ENCODE results near the gene DYRK1A. TPM values are rescaled to one million over a fixed set of nuclear protein-coding genes. Genes with fewer than 3 reads are reported as not detected.

The DYRK1A gene
- polyA plus RNA-seq, 1 donor (not counting 4 experiments of a cell fraction or from before 2014, with no cell fraction given): 25.3 TPM

GRCh38 chr21:37514038-37514667, 147.6 kb downstream of the DYRK1A start:
- no peaks in the 10 kb centered on the region for H3K9me3 ChIP-seq (ENCODE audit: control insufficient read depth, low read depth, low read length)
- peaks cover 15 to 47% of the 10 kb centered on the region in 2 experiments for H3K36me3 ChIP-seq (ENCODE audit: control insufficient read depth in 2 of 2, extremely low read depth in 1 of 2, insufficient read depth in 2 of 2, low read length in 2 of 2)
- H3K79me2 ChIP-seq (ENCODE audit: control insufficient read depth, insufficient read depth, low read length): peaks cover 13% of the 10 kb centered on the region
- no peak overlapping the region for H3K4me2 ChIP-seq (ENCODE audit: control insufficient read depth, extremely low read depth, insufficient read depth, low read depth, low read length)
- no peaks in the 10 kb centered on the region for H3K27me3 ChIP-seq (ENCODE audit: control insufficient read depth, extremely low read depth, insufficient read depth, low read length)
- H3K4me1 ChIP-seq (ENCODE audit: control insufficient read depth, extremely low read depth, insufficient read depth, low read length): no peaks in the 10 kb centered on the region
- no peak overlapping the region for H3K27ac ChIP-seq (ENCODE audit: control insufficient read depth, insufficient read depth, low read length)
- no peak overlapping the region for H2AFZ ChIP-seq (ENCODE audit: control insufficient read depth, low read length)
- no peak for DNase-seq (ENCODE audit: low read depth, low spot score)
- H3K4me3 ChIP-seq (ENCODE audit: control insufficient read depth in 2 of 3, extremely low read depth in 1 of 3, insufficient read depth in 2 of 3, low read depth in 1 of 3, low read length in 3 of 3): no peak overlapping the region
- FAIRE-seq: no peak
- dilution Hi-C loops (cut with MboI; ENCODE audit: extremely low pct_ligation_motif_present, low sequenced_read_pairs): no loop called here
- H3K9ac ChIP-seq (ENCODE audit: control insufficient read depth, extremely low read depth, insufficient read depth, low read length): no peak overlapping the region
- TF ChIP-seq, protein P1, sequence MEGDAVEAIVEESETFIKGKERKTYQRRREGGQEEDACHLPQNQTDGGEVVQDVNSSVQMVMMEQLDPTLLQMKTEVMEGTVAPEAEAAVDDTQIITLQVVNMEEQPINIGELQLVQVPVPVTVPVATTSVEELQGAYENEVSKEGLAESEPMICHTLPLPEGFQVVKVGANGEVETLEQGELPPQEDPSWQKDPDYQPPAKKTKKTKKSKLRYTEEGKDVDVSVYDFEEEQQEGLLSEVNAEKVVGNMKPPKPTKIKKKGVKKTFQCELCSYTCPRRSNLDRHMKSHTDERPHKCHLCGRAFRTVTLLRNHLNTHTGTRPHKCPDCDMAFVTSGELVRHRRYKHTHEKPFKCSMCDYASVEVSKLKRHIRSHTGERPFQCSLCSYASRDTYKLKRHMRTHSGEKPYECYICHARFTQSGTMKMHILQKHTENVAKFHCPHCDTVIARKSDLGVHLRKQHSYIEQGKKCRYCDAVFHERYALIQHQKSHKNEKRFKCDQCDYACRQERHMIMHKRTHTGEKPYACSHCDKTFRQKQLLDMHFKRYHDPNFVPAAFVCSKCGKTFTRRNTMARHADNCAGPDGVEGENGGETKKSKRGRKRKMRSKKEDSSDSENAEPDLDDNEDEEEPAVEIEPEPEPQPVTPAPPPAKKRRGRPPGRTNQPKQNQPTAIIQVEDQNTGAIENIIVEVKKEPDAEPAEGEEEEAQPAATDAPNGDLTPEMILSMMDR (optimal IDR thresholded peaks at IDR 0.05 in 1 of 3, IDR thresholded peaks at IDR 0.05 in 1 of 3, conservative IDR thresholded peaks at IDR 0.05 in 1 of 3; ENCODE audit: extremely low read depth in 1 of 3, insufficient read depth in 2 of 3, low read length in 3 of 3): no peak
- TF ChIP-seq EZH2 (IDR thresholded peaks at IDR 0.05; ENCODE audit: low read length): no peak
- H4K20me1 ChIP-seq (ENCODE audit: control insufficient read depth, extremely low read depth, insufficient read depth, low read length): peaks cover 7% of the 10 kb centered on the region
- H3K9me1 ChIP-seq (ENCODE audit: control insufficient read depth, extremely low read depth, insufficient read depth, low read length): peaks cover 7% of the 10 kb centered on the region

- no peak overlapping the region for H3K4me2 ChIP-seq (ENCODE audit: control insufficient read depth, extremely low read depth, insufficient read depth, low read depth, low read length)
- H3K4me1 ChIP-seq (ENCODE audit: control insufficient read depth, extremely low read depth, insufficient read depth, low read length): no peaks in the 10 kb centered on the region
- no peak for DNase-seq (ENCODE audit: low read depth, low spot score)
- no peaks in the 10 kb centered on the region for H3K27me3 ChIP-seq (ENCODE audit: control insufficient read depth, extremely low read depth, insufficient read depth, low read length)
- peaks cover 11 to 30% of the 10 kb centered on the region in 2 experiments for H3K36me3 ChIP-seq (ENCODE audit: control insufficient read depth in 2 of 2, extremely low read depth in 1 of 2, insufficient read depth in 2 of 2, low read length in 2 of 2)
- H2AFZ ChIP-seq (ENCODE audit: control insufficient read depth, low read length): no peak overlapping the region
- peaks cover 11% of the 10 kb centered on the region for H3K79me2 ChIP-seq (ENCODE audit: control insufficient read depth, insufficient read depth, low read length)
- dilution Hi-C loops (cut with MboI; ENCODE audit: extremely low pct_ligation_motif_present, low sequenced_read_pairs): no loop called here
- peaks cover 9% of the 10 kb centered on the region for H4K20me1 ChIP-seq (ENCODE audit: control insufficient read depth, extremely low read depth, insufficient read depth, low read length)
- H3K27ac ChIP-seq (ENCODE audit: control insufficient read depth, insufficient read depth, low read length): no peak overlapping the region
- H3K4me3 ChIP-seq (ENCODE audit: control insufficient read depth in 2 of 3, extremely low read depth in 1 of 3, insufficient read depth in 2 of 3, low read depth in 1 of 3, low read length in 3 of 3): no peak overlapping the region
- H3K9ac ChIP-seq (ENCODE audit: control insufficient read depth, extremely low read depth, insufficient read depth, low read length): no peak overlapping the region
- no peak for TF ChIP-seq EZH2 (IDR thresholded peaks at IDR 0.05; ENCODE audit: low read length)
- TF ChIP-seq, protein P1 (optimal IDR thresholded peaks at IDR 0.05 in 1 of 3, IDR thresholded peaks at IDR 0.05 in 1 of 3, conservative IDR thresholded peaks at IDR 0.05 in 1 of 3; ENCODE audit: extremely low read depth in 1 of 3, insufficient read depth in 2 of 3, low read length in 3 of 3): no peak
- H3K9me3 ChIP-seq (ENCODE audit: control insufficient read depth, low read depth, low read length): no peaks in the 10 kb centered on the region
- peaks cover 7% of the 10 kb centered on the region for H3K9me1 ChIP-seq (ENCODE audit: control insufficient read depth, extremely low read depth, insufficient read depth, low read length)
- no peak for FAIRE-seq
Measured at GRCh38 chr21:37516998-37517397, 150.4 kb downstream of the DYRK1A start.
